Measurements from ENCODE around the gene SCNM1. TPM values are rescaled to one million over a fixed set of nuclear protein-coding genes. Genes with fewer than 3 reads are reported as not detected.

SCNM1 gene
- total and polyA plus RNA-seq, 9 of the 15 experiments (the other 6 are each of a cell fraction or from before 2014, with no cell fraction given), result 17.2 to 204 (median 63.0) TPM

Other genes with a start within 250 kb of the SCNM1 start
Only the 7 nearest of the 22 such genes appear.
- gene SEMA6C, start 19.5 kb upstream of the SCNM1 start, total RNA-seq (2014; rRNA removed), result 0.95 and 2.3 TPM in 2 replicates
- 0.55 and 1.4 TPM in 2 replicates for gene SEMA6C, start 19.5 kb upstream of the SCNM1 start, total RNA-seq (2014; rRNA removed; fragmentation: Illumina TruSeq; extraction: Trizol)
- 0.49 and 0.72 TPM in 2 replicates for gene SEMA6C, start 19.5 kb upstream of the SCNM1 start, total RNA-seq (2015; rRNA removed; fragmentation: Illumina TruSeq; extraction: Trizol)
- 4.3 and 4.6 TPM in 2 replicates for gene SEMA6C, start 19.5 kb upstream of the SCNM1 start, total RNA-seq (2021)
- 1.8 and 1.9 TPM in 2 replicates for gene SEMA6C, start 19.5 kb upstream of the SCNM1 start, polyA plus RNA-seq (2011; rRNA removed)
- gene SEMA6C, start 19.5 kb upstream of the SCNM1 start, polyA plus RNA-seq (2014; fragmentation: Illumina TruSeq; extraction: Trizol), result 1.5 and 2.0 TPM in 2 replicates
- under 1 TPM; 0.03 to 0.11 TPM for gene SEMA6C, start 19.5 kb upstream of the SCNM1 start, polyA plus RNA-seq (2014; fragmentation: Nextera tagmentation; extraction: Ambion mirVana)
- gene SEMA6C, start 19.5 kb upstream of the SCNM1 start, polyA plus RNA-seq (2014; rRNA removed), result 2.7 and 3.3 TPM in 2 replicates
- 0.45 and 1.7 TPM in 2 replicates for gene TNFAIP8L2, start 9.5 kb upstream of the SCNM1 start, total RNA-seq (2014; rRNA removed)
- 0.29 and 0.55 TPM in 2 replicates for gene TNFAIP8L2, start 9.5 kb upstream of the SCNM1 start, total RNA-seq (2014; rRNA removed; fragmentation: Illumina TruSeq; extraction: Trizol)
- gene TNFAIP8L2, start 9.5 kb upstream of the SCNM1 start, total RNA-seq (2015; rRNA removed; fragmentation: Illumina TruSeq; extraction: Trizol), result 0.30 and 0.43 TPM in 2 replicates
- gene TNFAIP8L2, start 9.5 kb upstream of the SCNM1 start, total RNA-seq (2021), result 0.25 and 0.31 TPM in 2 replicates
- gene TNFAIP8L2, start 9.5 kb upstream of the SCNM1 start, polyA plus RNA-seq (2011; rRNA removed), result 0.52 and 1.7 TPM in 2 replicates
- gene TNFAIP8L2, start 9.5 kb upstream of the SCNM1 start, polyA plus RNA-seq (2014; fragmentation: Illumina TruSeq; extraction: Trizol), result 0.34 and 0.54 TPM in 2 replicates
- gene TNFAIP8L2, start 9.5 kb upstream of the SCNM1 start, polyA plus RNA-seq (2014; fragmentation: Nextera tagmentation; extraction: Ambion mirVana), result 1 to 10 TPM; 1.1 to 1.2 TPM
- gene TNFAIP8L2, start 9.5 kb upstream of the SCNM1 start, polyA plus RNA-seq (2014; rRNA removed), result 0.05 and 0.09 TPM in 2 replicates
- 6.2 and 7.4 TPM in 2 replicates for gene LYSMD1, start 242 bp upstream of the SCNM1 start, total RNA-seq (2014; rRNA removed)
- gene LYSMD1, start 242 bp upstream of the SCNM1 start, total RNA-seq (2014; rRNA removed; fragmentation: Illumina TruSeq; extraction: Trizol), result 6.3 and 8.0 TPM in 2 replicates
- gene LYSMD1, start 242 bp upstream of the SCNM1 start, total RNA-seq (2015; rRNA removed; fragmentation: Illumina TruSeq; extraction: Trizol), result 6.1 and 6.6 TPM in 2 replicates
- gene LYSMD1, start 242 bp upstream of the SCNM1 start, total RNA-seq (2021), result 5.9 and 6.0 TPM in 2 replicates
- 6.0 and 6.2 TPM in 2 replicates for gene LYSMD1, start 242 bp upstream of the SCNM1 start, polyA plus RNA-seq (2011; rRNA removed)
- gene LYSMD1, start 242 bp upstream of the SCNM1 start, polyA plus RNA-seq (2014; fragmentation: Illumina TruSeq; extraction: Trizol), result 6.5 and 9.4 TPM in 2 replicates
- gene LYSMD1, start 242 bp upstream of the SCNM1 start, polyA plus RNA-seq (2014; fragmentation: Nextera tagmentation; extraction: Ambion mirVana), result 1 to 10 TPM; 2.2 to 3.3 TPM
- gene LYSMD1, start 242 bp upstream of the SCNM1 start, polyA plus RNA-seq (2014; rRNA removed), result 4.7 and 6.2 TPM in 2 replicates
- gene TMOD4, start 9.8 kb downstream of the SCNM1 start, total RNA-seq (2014; rRNA removed), result 1.0 and 1.5 TPM in 2 replicates
- gene TMOD4, start 9.8 kb downstream of the SCNM1 start, total RNA-seq (2014; rRNA removed; fragmentation: Illumina TruSeq; extraction: Trizol), result 0.18 and 1.1 TPM in 2 replicates
- 0.22 and 0.57 TPM in 2 replicates for gene TMOD4, start 9.8 kb downstream of the SCNM1 start, total RNA-seq (2015; rRNA removed; fragmentation: Illumina TruSeq; extraction: Trizol)
- gene TMOD4, start 9.8 kb downstream of the SCNM1 start, total RNA-seq (2021), result 0.60 and 1.2 TPM in 2 replicates
- 1.4 and 1.8 TPM in 2 replicates for gene TMOD4, start 9.8 kb downstream of the SCNM1 start, polyA plus RNA-seq (2011; rRNA removed)
- gene TMOD4, start 9.8 kb downstream of the SCNM1 start, polyA plus RNA-seq (2014; fragmentation: Illumina TruSeq; extraction: Trizol), result 0.35 and 1.0 TPM in 2 replicates
- under 1 TPM in 1 of 2 experiments, not detected in 1; 0.57 TPM for gene TMOD4, start 9.8 kb downstream of the SCNM1 start, polyA plus RNA-seq (2014; fragmentation: Nextera tagmentation; extraction: Ambion mirVana)
- 0.12 and 1.5 TPM in 2 replicates for gene TMOD4, start 9.8 kb downstream of the SCNM1 start, polyA plus RNA-seq (2014; rRNA removed)
- gene VPS72, start 24.1 kb downstream of the SCNM1 start, total RNA-seq (2014; rRNA removed), result 72.2 and 78.4 TPM in 2 replicates
- 58.2 and 64.5 TPM in 2 replicates for gene VPS72, start 24.1 kb downstream of the SCNM1 start, total RNA-seq (2014; rRNA removed; fragmentation: Illumina TruSeq; extraction: Trizol)
- gene VPS72, start 24.1 kb downstream of the SCNM1 start, total RNA-seq (2015; rRNA removed; fragmentation: Illumina TruSeq; extraction: Trizol), result 73.7 and 79.6 TPM in 2 replicates
- 75.7 and 81.6 TPM in 2 replicates for gene VPS72, start 24.1 kb downstream of the SCNM1 start, total RNA-seq (2021)
- gene VPS72, start 24.1 kb downstream of the SCNM1 start, polyA plus RNA-seq (2011; rRNA removed), result 80.9 and 113 TPM in 2 replicates
- 126 and 131 TPM in 2 replicates for gene VPS72, start 24.1 kb downstream of the SCNM1 start, polyA plus RNA-seq (2014; fragmentation: Illumina TruSeq; extraction: Trizol)
- 10 to 100 TPM in 1 of 2 experiments, 1 to 10 TPM in 1; 7.2 to 21.9 TPM for gene VPS72, start 24.1 kb downstream of the SCNM1 start, polyA plus RNA-seq (2014; fragmentation: Nextera tagmentation; extraction: Ambion mirVana)
- gene VPS72, start 24.1 kb downstream of the SCNM1 start, polyA plus RNA-seq (2014; rRNA removed), result 89.0 and 96.0 TPM in 2 replicates
- gene PIP5K1A, start 32.4 kb downstream of the SCNM1 start, total RNA-seq (2014; rRNA removed), result 16.9 and 21.3 TPM in 2 replicates
- 18.8 and 20.6 TPM in 2 replicates for gene PIP5K1A, start 32.4 kb downstream of the SCNM1 start, total RNA-seq (2014; rRNA removed; fragmentation: Illumina TruSeq; extraction: Trizol)
- 22.8 and 24.9 TPM in 2 replicates for gene PIP5K1A, start 32.4 kb downstream of the SCNM1 start, total RNA-seq (2015; rRNA removed; fragmentation: Illumina TruSeq; extraction: Trizol)
- gene PIP5K1A, start 32.4 kb downstream of the SCNM1 start, total RNA-seq (2021), result 21.9 and 25.8 TPM in 2 replicates
- 33.5 and 42.4 TPM in 2 replicates for gene PIP5K1A, start 32.4 kb downstream of the SCNM1 start, polyA plus RNA-seq (2011; rRNA removed)
- 26.3 and 36.4 TPM in 2 replicates for gene PIP5K1A, start 32.4 kb downstream of the SCNM1 start, polyA plus RNA-seq (2014; fragmentation: Illumina TruSeq; extraction: Trizol)
- 1 to 10 TPM; 1.9 to 4.2 TPM for gene PIP5K1A, start 32.4 kb downstream of the SCNM1 start, polyA plus RNA-seq (2014; fragmentation: Nextera tagmentation; extraction: Ambion mirVana)
- 17.2 and 22.4 TPM in 2 replicates for gene PIP5K1A, start 32.4 kb downstream of the SCNM1 start, polyA plus RNA-seq (2014; rRNA removed)
- gene PSMD4, start 88.6 kb downstream of the SCNM1 start, total RNA-seq (2014; rRNA removed), result 298 and 306 TPM in 2 replicates
- gene PSMD4, start 88.6 kb downstream of the SCNM1 start, total RNA-seq (2014; rRNA removed; fragmentation: Illumina TruSeq; extraction: Trizol), result 322 and 353 TPM in 2 replicates
- 291 and 295 TPM in 2 replicates for gene PSMD4, start 88.6 kb downstream of the SCNM1 start, total RNA-seq (2015; rRNA removed; fragmentation: Illumina TruSeq; extraction: Trizol)
- gene PSMD4, start 88.6 kb downstream of the SCNM1 start, total RNA-seq (2021), result 243 and 255 TPM in 2 replicates
- gene PSMD4, start 88.6 kb downstream of the SCNM1 start, polyA plus RNA-seq (2011; rRNA removed), result 298 and 324 TPM in 2 replicates
- 283 and 307 TPM in 2 replicates for gene PSMD4, start 88.6 kb downstream of the SCNM1 start, polyA plus RNA-seq (2014; fragmentation: Illumina TruSeq; extraction: Trizol)
- 100 to 1,000 TPM; 194 to 243 TPM for gene PSMD4, start 88.6 kb downstream of the SCNM1 start, polyA plus RNA-seq (2014; fragmentation: Nextera tagmentation; extraction: Ambion mirVana)
- 302 and 313 TPM in 2 replicates for gene PSMD4, start 88.6 kb downstream of the SCNM1 start, polyA plus RNA-seq (2014; rRNA removed)